Karpas-422 (cell line): ENCODE measurements around the gene FREM1. TPM values are rescaled to one million over a fixed set of nuclear protein-coding genes. Genes with fewer than 3 reads are reported as not detected.
A peak's percentile ranks its signal among the peaks of the same experiment; 100 is the strongest.

Source experiments
- DNase-seq: peaks from one replicate; pipeline ENCODE4 v3.0.0-alpha.2; 2015
- H2AFZ ChIP-seq: fragments of 200-600 bp; sonication (generic); 2 replicates; pipeline ENCODE4 v1.6.1; 2014; ENCODE audit warnings: antibody characterized with exemption, low read length, mixed read lengths
- H3K27ac ChIP-seq: fragments of 200-600 bp; sonication (generic); 2 replicates; pipeline ENCODE4 v1.5.1; 2014; ENCODE audit warnings: mild to moderate bottlenecking, low read length, moderate library complexity
- H3K27me3 ChIP-seq: fragments of 200-600 bp; sonication (generic); 2 replicates; pipeline ENCODE4 v1.6.1; 2014; ENCODE audit warnings: low read length, mixed read lengths
- H3K36me3 ChIP-seq: fragments of 200-600 bp; sonication (generic); 2 replicates; pipeline ENCODE4 v1.6.1; 2014; ENCODE audit warnings: low read length, mixed read lengths; ENCODE audit not compliant: insufficient read depth
- H3K4me1 ChIP-seq: fragments of 200-600 bp; sonication (generic); 2 replicates; pipeline ENCODE4 v1.6.1; 2014; ENCODE audit warnings: mild to moderate bottlenecking, low read length, mixed read lengths
- H3K4me2 ChIP-seq: fragments of 200-600 bp; sonication (generic); 2 replicates; pipeline ENCODE4 v1.6.1; 2014; ENCODE audit warnings: low read length, low read depth, mild to moderate bottlenecking; ENCODE audit not compliant: poor library complexity, severe bottlenecking
- H3K4me3 ChIP-seq: fragments of 200-600 bp; sonication (generic); 2 replicates; pipeline ENCODE4 v1.5.1; 2014; ENCODE audit warnings: mild to moderate bottlenecking, antibody characterized with exemption, low read length, mixed read lengths
- H3K79me2 ChIP-seq: fragments of 200-600 bp; sonication (generic); 2 replicates; pipeline ENCODE4 v1.6.1; 2014; ENCODE audit warnings: mild to moderate bottlenecking, low read length, mixed read lengths
- H3K9ac ChIP-seq: fragments of 200-600 bp; sonication (generic); 2 replicates; pipeline ENCODE4 v1.6.0; 2014; ENCODE audit warnings: low read length
- H3K9me2 ChIP-seq: fragments of 200-600 bp; sonication (generic), shearing (Covaris generic); replicated peaks from 2 replicates; pipeline ENCODE4 v1.6.0; 2014; ENCODE audit warnings: mild to moderate bottlenecking, low read length, moderate library complexity; ENCODE audit not compliant: insufficient read depth
- H3K9me3 ChIP-seq: fragments of 300-700, 200-600 bp; sonication (generic); 2 replicates; pipeline ENCODE4 v1.6.1; 2014; ENCODE audit warnings: low read length, mixed read lengths
- H4K20me1 ChIP-seq: fragments of 200-600 bp; sonication (generic); 2 replicates; pipeline ENCODE4 v1.6.1; 2014; ENCODE audit warnings: mild to moderate bottlenecking, antibody characterized with exemption, low read length, low read depth; ENCODE audit not compliant: insufficient read depth
- small RNA-seq: library from RNA; depleted of rRNA; stranded (forward); fragments of <200 nt; gene quantifications from one replicate; pipeline ENCODE3, GENCODE V24; 2014
- total RNA-seq: library from RNA; depleted of rRNA; stranded (reverse); fragments of >200 nt; shearing (Covaris generic); gene quantifications from 2 replicates; pipeline ENCODE4 v1.2.3, GENCODE V29; 2014; ENCODE audit warnings: low replicate concordance; rRNA removed

FREM1 gene
- total RNA-seq, 1 experiment from 2014 or later = not detected

GRCh38 chr9:14690948-14691730, 219.1 kb downstream of the FREM1 start:
- Histone ChIP-seq H3K9me3 (no peaks in the 10 kb centered on the region; the same call in 1 of the 2 replicates), H3K27ac (peak overlapping the region; percentile 94), H3K4me1 (peaks cover 57% of the 10 kb centered on the region), H3K4me2 (peak overlapping the region; percentile 91), H4K20me1 (peaks cover 3% of the 10 kb centered on the region; the same call in 1 of the 2 replicates), H2AFZ (no peak overlapping the region), H3K4me3 (peak overlapping the region; percentile 93), H3K36me3 (peaks cover 39% of the 10 kb centered on the region), H3K9me2 (no peaks in the 10 kb centered on the region), H3K79me2 (peaks cover 70% of the 10 kb centered on the region), H3K27me3 (no peaks in the 10 kb centered on the region), H3K9ac (peak overlapping the region; percentile 89)
- DNase-seq = peak; percentile 79

- Histone ChIP-seq H2AFZ (no peak overlapping the region), H3K79me2 (peaks cover 78% of the 10 kb centered on the region), H3K27ac (peak overlapping the region; percentile 94), H3K4me2 (peak overlapping the region; percentile 91), H4K20me1 (no peaks in the 10 kb centered on the region), H3K4me1 (peaks cover 48% of the 10 kb centered on the region), H3K27me3 (no peaks in the 10 kb centered on the region), H3K9me2 (no peaks in the 10 kb centered on the region), H3K4me3 (no peak overlapping the region), H3K9ac (no peak overlapping the region), H3K9me3 (no peaks in the 10 kb centered on the region; the same call in 1 of the 2 replicates), H3K36me3 (peaks cover 40% of the 10 kb centered on the region)
- no peak for DNase-seq
Measured at GRCh38 chr9:14687042-14687719, 223.0 kb downstream of the FREM1 start.

- Histone ChIP-seq H3K9me2 (no peaks in the 10 kb centered on the region), H3K9me3 (no peaks in the 10 kb centered on the region; the same call in 1 of the 2 replicates), H2AFZ (no peak overlapping the region), H3K9ac (no peak overlapping the region), H3K27ac (no peak overlapping the region), H3K4me3 (no peak overlapping the region), H3K4me2 (no peak overlapping the region), H4K20me1 (no peaks in the 10 kb centered on the region), H3K27me3 (no peaks in the 10 kb centered on the region), H3K36me3 (peaks cover 40% of the 10 kb centered on the region), H3K79me2 (peaks cover 75% of the 10 kb centered on the region), H3K4me1 (peaks cover 43% of the 10 kb centered on the region)
- DNase-seq = no peak
Measured at GRCh38 chr9:14686168-14686567, 224.1 kb downstream of the FREM1 start.

Small RNA genes within 50 kb of the gene (small RNA-seq; reads per million reads assigned to genes)
- not detected for gene RNU6-1260P

Other genes with a start within 250 kb of the FREM1 start
- 35.6 and 84.6 TPM in 2 replicates for gene ZDHHC21, start 217.0 kb downstream of the FREM1 start, total RNA-seq
- not detected in 2 replicates for gene CER1, start 187.7 kb downstream of the FREM1 start, total RNA-seq